ENCODE measurements around the gene CNTFR.
A peak's percentile ranks its signal among the peaks of the same experiment; 100 is the strongest.

Gene CNTFR

DNA sequence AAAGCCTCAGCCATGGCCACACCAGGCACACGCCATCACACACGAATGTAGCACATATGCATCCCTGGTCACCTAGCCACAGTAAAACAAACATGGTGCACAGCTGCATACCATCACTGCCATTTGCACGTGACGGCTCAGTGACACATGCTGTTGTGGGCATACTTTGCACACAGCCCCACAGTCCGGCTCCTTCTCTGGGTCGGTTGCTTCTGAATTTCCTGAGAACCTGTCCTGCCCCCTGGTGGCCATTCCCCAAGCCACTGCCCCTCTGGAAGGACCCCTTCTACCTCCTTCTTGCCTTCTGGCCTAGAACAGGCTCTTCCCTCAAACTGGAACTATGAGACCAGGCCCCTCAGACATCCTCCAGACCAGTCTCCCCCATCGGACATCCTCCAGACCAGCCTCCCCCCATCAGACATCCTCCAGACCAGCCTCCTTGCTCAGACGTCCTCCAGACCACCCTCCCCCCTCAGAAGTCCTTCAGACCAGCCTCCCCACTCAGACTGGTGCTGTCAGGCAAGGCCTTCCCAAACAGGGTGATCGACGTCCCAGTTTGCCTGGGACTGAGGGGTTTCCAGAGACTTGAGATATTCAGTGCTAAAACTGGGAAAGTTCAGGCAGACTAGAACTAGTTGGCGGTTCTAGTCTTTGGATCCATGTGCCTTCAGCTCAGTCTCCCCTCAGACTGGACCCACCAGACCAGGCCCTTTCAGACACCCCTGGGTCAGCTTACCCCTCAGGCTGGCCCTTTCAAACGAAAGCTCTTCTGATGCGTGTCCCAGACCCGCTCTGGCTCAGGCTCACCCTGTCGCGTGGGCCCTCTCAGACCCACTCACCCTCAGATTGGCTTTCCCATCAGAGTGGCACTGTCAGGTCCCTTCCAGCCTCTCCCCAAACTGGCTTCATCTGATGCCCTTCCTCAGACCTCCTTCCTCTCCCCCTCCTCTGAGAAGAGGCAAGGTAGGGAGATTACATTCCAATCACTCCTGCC, 42.4 kb downstream of the CNTFR start:
- no peak overlapping the region for H3K4me3 ChIP-seq (ENCODE audit: insufficient read depth in 1 of 2, low read depth in 1 of 2, low read length in 2 of 2)
- no peak overlapping the region for H3K18ac ChIP-seq (ENCODE audit: low read depth in 1 of 2, low read length in 2 of 2)
- no peak overlapping the region for H3K14ac ChIP-seq (ENCODE audit: low read length in 2 of 2)
- no peak overlapping the region for H3K4ac ChIP-seq (ENCODE audit: low read depth in 1 of 2, low read length in 2 of 2)
- peaks cover 35 to 44% of the 10 kb centered on the region in 2 experiments for H3K27me3 ChIP-seq (ENCODE audit: control insufficient read depth in 1 of 2, insufficient read depth in 1 of 2, low read length in 2 of 2)
- no peak overlapping the region for H2AFZ ChIP-seq (ENCODE audit: low read depth, low read length)
- H3K23ac ChIP-seq (ENCODE audit: low read length in 2 of 2) = no peak overlapping the region
- no peak overlapping the region for H4K8ac ChIP-seq (ENCODE audit: low read length)
- no peak overlapping the region for H2BK5ac ChIP-seq (ENCODE audit: low read depth, low read length, poor library complexity, severe bottlenecking)
- no peak overlapping the region for H2BK12ac ChIP-seq (ENCODE audit: low read length in 2 of 2)
- H3K9ac ChIP-seq (ENCODE audit: low read length) = peak overlapping the region; percentile 55
- no peak overlapping the region for H2BK15ac ChIP-seq (ENCODE audit: low read depth, poor library complexity, severe bottlenecking)
- H4K91ac ChIP-seq (ENCODE audit: low read length) = no peak overlapping the region
- H3K36me3 ChIP-seq (ENCODE audit: control insufficient read depth in 1 of 2, insufficient read depth in 2 of 2, low read depth in 1 of 2, low read length in 2 of 2) = no peaks in the 10 kb centered on the region
- peak; percentile 80 for DNase-seq
- no peaks in the 10 kb centered on the region for H3K9me3 ChIP-seq (ENCODE audit: control insufficient read depth, low read length)
- no peaks in the 10 kb centered on the region for H3K4me1 ChIP-seq (ENCODE audit: control insufficient read depth, insufficient read depth, low read depth, low read length)
- H3K79me1 ChIP-seq (replicated peaks; ENCODE audit: low read length, poor library complexity, severe bottlenecking) = no peaks in the 10 kb centered on the region
- no peak overlapping the region for H2AK5ac ChIP-seq (ENCODE audit: low read length, severe bottlenecking)
- H3K27ac ChIP-seq (ENCODE audit: low read length, poor library complexity, severe bottlenecking) = no peak overlapping the region
- no peak overlapping the region for H2BK120ac ChIP-seq (ENCODE audit: low read depth, low read length)
- H3K4me2 ChIP-seq (ENCODE audit: low read length, poor library complexity, severe bottlenecking) = no peak overlapping the region
- WGBS = 63% methylated on average over 16 of the region's 16 CpGs

DNA sequence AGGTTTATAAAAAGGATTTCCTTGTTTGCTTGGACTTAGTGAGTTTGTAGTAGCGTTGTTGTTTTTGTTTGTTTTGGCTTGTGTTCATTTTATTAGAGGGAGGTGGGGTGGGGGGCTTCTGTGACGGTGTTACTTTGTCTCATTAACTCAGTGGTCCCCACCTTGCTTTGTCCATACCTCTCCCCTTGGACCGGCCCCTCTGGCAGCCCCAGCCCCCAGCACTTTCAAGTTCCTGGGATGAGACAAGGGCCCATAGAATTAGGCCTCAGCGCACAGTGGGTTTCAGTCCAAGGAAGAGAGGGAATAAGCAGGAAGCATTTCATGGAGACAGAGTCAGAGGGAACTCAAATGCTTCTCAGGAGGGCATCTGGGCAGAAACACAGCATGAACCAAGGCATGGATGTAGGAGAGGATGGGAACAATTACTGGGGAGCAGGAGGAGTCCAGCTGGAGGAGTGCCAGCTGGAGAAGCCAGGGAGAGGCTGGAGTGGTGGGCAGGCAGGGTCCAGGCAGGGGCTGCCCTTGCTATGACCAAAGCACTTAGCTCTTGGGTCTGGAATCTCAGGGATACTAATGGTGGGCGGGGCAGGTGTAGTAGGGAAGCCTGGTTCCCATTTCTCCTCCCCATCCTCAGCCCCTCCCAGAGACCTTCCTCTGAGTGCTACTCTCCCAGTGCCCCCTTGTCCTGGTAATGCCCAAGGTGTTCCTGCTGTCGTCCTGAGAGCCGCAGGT, 43.3 kb downstream of the CNTFR start:
- no peak overlapping the region for H3K18ac ChIP-seq (ENCODE audit: low read depth in 1 of 2, low read length in 2 of 2)
- H3K79me1 ChIP-seq (replicated peaks; ENCODE audit: low read length, poor library complexity, severe bottlenecking) = no peaks in the 10 kb centered on the region
- H3K4me1 ChIP-seq (ENCODE audit: control insufficient read depth, insufficient read depth, low read depth, low read length) = no peaks in the 10 kb centered on the region
- no peak overlapping the region for H4K91ac ChIP-seq (ENCODE audit: low read length)
- H2BK120ac ChIP-seq (ENCODE audit: low read depth, low read length) = no peak overlapping the region
- H3K27me3 ChIP-seq (ENCODE audit: control insufficient read depth in 1 of 2, insufficient read depth in 1 of 2, low read length in 2 of 2) = peaks cover 39 to 44% of the 10 kb centered on the region in 2 experiments
- H2BK12ac ChIP-seq (ENCODE audit: low read length in 2 of 2) = no peak overlapping the region
- H2AFZ ChIP-seq (ENCODE audit: low read depth, low read length) = no peak overlapping the region
- no peak overlapping the region for H3K4me3 ChIP-seq (ENCODE audit: insufficient read depth in 1 of 2, low read depth in 1 of 2, low read length in 2 of 2)
- no peaks in the 10 kb centered on the region for H3K36me3 ChIP-seq (ENCODE audit: control insufficient read depth in 1 of 2, insufficient read depth in 2 of 2, low read depth in 1 of 2, low read length in 2 of 2)
- no peak for DNase-seq
- 86% methylated on average over 7 of the region's 7 CpGs for WGBS
- H3K4ac ChIP-seq (ENCODE audit: low read depth in 1 of 2, low read length in 2 of 2) = no peak overlapping the region
- no peak overlapping the region for H3K14ac ChIP-seq (ENCODE audit: low read length in 2 of 2)
- no peak overlapping the region for H2BK5ac ChIP-seq (ENCODE audit: low read depth, low read length, poor library complexity, severe bottlenecking)
- no peak overlapping the region for H3K4me2 ChIP-seq (ENCODE audit: low read length, poor library complexity, severe bottlenecking)
- H2AK5ac ChIP-seq (ENCODE audit: low read length, severe bottlenecking) = no peak overlapping the region
- H3K23ac ChIP-seq (ENCODE audit: low read length in 2 of 2) = no peak overlapping the region
- H3K9ac ChIP-seq (ENCODE audit: low read length) = peak overlapping the region; percentile 55
- no peak overlapping the region for H3K27ac ChIP-seq (ENCODE audit: low read length, poor library complexity, severe bottlenecking)
- no peak overlapping the region for H2BK15ac ChIP-seq (ENCODE audit: low read depth, poor library complexity, severe bottlenecking)
- H3K9me3 ChIP-seq (ENCODE audit: control insufficient read depth, low read length) = no peaks in the 10 kb centered on the region
- no peak overlapping the region for H4K8ac ChIP-seq (ENCODE audit: low read length)

DNA sequence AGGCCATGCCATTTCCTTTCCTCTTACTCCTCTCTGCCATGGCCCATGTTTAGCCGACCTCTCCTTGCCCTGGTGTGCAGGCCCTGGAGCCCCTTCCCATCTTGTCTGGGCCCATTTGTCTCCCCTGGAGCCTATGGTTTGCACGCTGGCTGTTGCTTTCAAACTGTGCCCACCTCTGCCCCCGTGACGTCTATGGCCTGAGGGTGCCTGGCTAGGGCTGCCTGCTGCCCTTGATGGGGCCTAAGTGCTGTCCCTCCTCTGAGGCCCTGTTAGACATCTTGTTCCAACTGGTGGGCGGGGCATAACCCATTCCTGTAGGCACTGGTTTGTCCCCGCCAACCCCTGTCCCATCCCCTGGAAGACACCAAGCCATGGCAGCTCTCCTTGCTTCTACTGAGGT, 44.0 kb downstream of the CNTFR start:
- H3K79me1 ChIP-seq (replicated peaks; ENCODE audit: low read length, poor library complexity, severe bottlenecking) = no peaks in the 10 kb centered on the region
- H3K36me3 ChIP-seq (ENCODE audit: control insufficient read depth in 1 of 2, insufficient read depth in 2 of 2, low read depth in 1 of 2, low read length in 2 of 2) = no peaks in the 10 kb centered on the region
- H2BK12ac ChIP-seq (ENCODE audit: low read length in 2 of 2) = no peak overlapping the region
- H3K27me3 ChIP-seq (ENCODE audit: control insufficient read depth in 1 of 2, insufficient read depth in 1 of 2, low read length in 2 of 2) = peaks cover 39 to 44% of the 10 kb centered on the region in 2 experiments
- no peak overlapping the region for H3K4ac ChIP-seq (ENCODE audit: low read depth in 1 of 2, low read length in 2 of 2)
- H2AK5ac ChIP-seq (ENCODE audit: low read length, severe bottlenecking) = no peak overlapping the region
- H4K91ac ChIP-seq (ENCODE audit: low read length) = no peak overlapping the region
- H2BK5ac ChIP-seq (ENCODE audit: low read depth, low read length, poor library complexity, severe bottlenecking) = no peak overlapping the region
- no peak overlapping the region for H3K14ac ChIP-seq (ENCODE audit: low read length in 2 of 2)
- no peak overlapping the region for H3K4me3 ChIP-seq (ENCODE audit: insufficient read depth in 1 of 2, low read depth in 1 of 2, low read length in 2 of 2)
- no peaks in the 10 kb centered on the region for H3K4me1 ChIP-seq (ENCODE audit: control insufficient read depth, insufficient read depth, low read depth, low read length)
- 78% methylated on average over 6 of the region's 6 CpGs for WGBS
- H2AFZ ChIP-seq (ENCODE audit: low read depth, low read length) = no peak overlapping the region
- H2BK120ac ChIP-seq (ENCODE audit: low read depth, low read length) = no peak overlapping the region
- H3K9ac ChIP-seq (ENCODE audit: low read length) = no peak overlapping the region
- H3K23ac ChIP-seq (ENCODE audit: low read length in 2 of 2) = no peak overlapping the region
- DNase-seq = no peak
- no peak overlapping the region for H3K18ac ChIP-seq (ENCODE audit: low read depth in 1 of 2, low read length in 2 of 2)
- H3K4me2 ChIP-seq (ENCODE audit: low read length, poor library complexity, severe bottlenecking) = no peak overlapping the region
- H3K9me3 ChIP-seq (ENCODE audit: control insufficient read depth, low read length) = no peaks in the 10 kb centered on the region
- H4K8ac ChIP-seq (ENCODE audit: low read length) = no peak overlapping the region
- no peak overlapping the region for H3K27ac ChIP-seq (ENCODE audit: low read length, poor library complexity, severe bottlenecking)
- no peak overlapping the region for H2BK15ac ChIP-seq (ENCODE audit: low read depth, poor library complexity, severe bottlenecking)

DNA sequence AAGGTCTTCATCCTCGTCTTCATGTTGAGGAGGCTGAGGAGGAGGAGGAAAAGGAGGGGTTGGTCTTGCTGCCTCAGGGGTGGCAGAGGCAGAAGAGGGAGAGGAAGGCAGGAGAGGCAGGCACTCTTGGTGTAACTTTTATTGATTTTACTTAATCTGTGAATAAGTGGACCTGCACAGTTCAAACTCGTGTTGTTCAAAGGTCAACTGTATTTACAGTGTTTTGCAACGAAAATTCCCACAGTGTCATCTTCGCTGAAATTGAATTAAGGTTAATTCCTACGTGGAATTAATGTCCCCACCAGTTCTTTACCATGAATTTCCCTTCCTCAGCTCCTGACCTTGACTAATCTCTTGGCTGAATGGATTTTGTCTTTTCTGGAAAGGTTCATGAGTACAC, 45.5 kb downstream of the CNTFR start:
- no peak overlapping the region for H3K18ac ChIP-seq (ENCODE audit: low read depth in 1 of 2, low read length in 2 of 2)
- no peak overlapping the region for H4K8ac ChIP-seq (ENCODE audit: low read length)
- H3K14ac ChIP-seq (ENCODE audit: low read length in 2 of 2) = no peak overlapping the region
- H3K79me1 ChIP-seq (replicated peaks; ENCODE audit: low read length, poor library complexity, severe bottlenecking) = no peaks in the 10 kb centered on the region
- WGBS = 62% methylated on average over 5 of the region's 5 CpGs
- no peak overlapping the region for H2AFZ ChIP-seq (ENCODE audit: low read depth, low read length)
- no peak overlapping the region for H3K4me3 ChIP-seq (ENCODE audit: insufficient read depth in 1 of 2, low read depth in 1 of 2, low read length in 2 of 2)
- H3K9me3 ChIP-seq (ENCODE audit: control insufficient read depth, low read length) = no peaks in the 10 kb centered on the region
- no peak overlapping the region for H4K91ac ChIP-seq (ENCODE audit: low read length)
- H3K36me3 ChIP-seq (ENCODE audit: control insufficient read depth in 1 of 2, insufficient read depth in 2 of 2, low read depth in 1 of 2, low read length in 2 of 2) = no peaks in the 10 kb centered on the region
- H2BK15ac ChIP-seq (ENCODE audit: low read depth, poor library complexity, severe bottlenecking) = no peak overlapping the region
- no peak overlapping the region for H3K9ac ChIP-seq (ENCODE audit: low read length)
- no peak overlapping the region for H3K4me2 ChIP-seq (ENCODE audit: low read length, poor library complexity, severe bottlenecking)
- H3K27ac ChIP-seq (ENCODE audit: low read length, poor library complexity, severe bottlenecking) = no peak overlapping the region
- no peak overlapping the region for H2AK5ac ChIP-seq (ENCODE audit: low read length, severe bottlenecking)
- DNase-seq = no peak
- H3K23ac ChIP-seq (ENCODE audit: low read length in 2 of 2) = no peak overlapping the region
- no peak overlapping the region for H2BK5ac ChIP-seq (ENCODE audit: low read depth, low read length, poor library complexity, severe bottlenecking)
- no peaks in the 10 kb centered on the region for H3K4me1 ChIP-seq (ENCODE audit: control insufficient read depth, insufficient read depth, low read depth, low read length)
- H2BK120ac ChIP-seq (ENCODE audit: low read depth, low read length) = no peak overlapping the region
- H3K27me3 ChIP-seq (ENCODE audit: control insufficient read depth in 1 of 2, insufficient read depth in 1 of 2, low read length in 2 of 2) = peaks cover 37 to 40% of the 10 kb centered on the region in 2 experiments
- no peak overlapping the region for H3K4ac ChIP-seq (ENCODE audit: low read depth in 1 of 2, low read length in 2 of 2)
- H2BK12ac ChIP-seq (ENCODE audit: low read length in 2 of 2) = no peak overlapping the region

Data from mesenchymal stem cell (in vitro differentiated cells and primary cell).